ENCODE results near the gene LDLRAD4.
"Not testable (repeated sequence)": the region's sequence is repeated elsewhere in the genome, so short reads cannot be mapped to it uniquely, and the experiment has no call there.

Gene LDLRAD4

GRCh38 chr18:13339653-13340052, 121.1 kb downstream of the LDLRAD4 start:
- no peak overlapping the region for H3K4me3 Mint-ChIP-seq
- TF ChIP-seq CTCF (IDR thresholded peaks at IDR 0.05; ENCODE audit: unreplicated experiment in 3 of 3), result no peak
- no peak overlapping the region for H3K27ac Mint-ChIP-seq
- no peaks in the 10 kb centered on the region for H3K36me3 Mint-ChIP-seq (ENCODE audit: low read depth)
- no peaks in the 10 kb centered on the region for H3K4me1 Mint-ChIP-seq
- H3K27me3 Mint-ChIP-seq (ENCODE audit: low read depth), result peaks cover 4% of the 10 kb centered on the region
- H3K9me3 Mint-ChIP-seq, result peaks cover 29% of the 10 kb centered on the region

- H3K27ac Mint-ChIP-seq; H3K27me3 Mint-ChIP-seq (ENCODE audit: low read depth); H3K4me1 Mint-ChIP-seq; H3K4me3 Mint-ChIP-seq: not testable (repeated sequence)
- H3K36me3 Mint-ChIP-seq (ENCODE audit: low read depth), result peaks cover 14% of the 10 kb centered on the region
- peaks cover 66% of the 10 kb centered on the region for H3K9me3 Mint-ChIP-seq
These were observed 127.9 kb downstream of the LDLRAD4 start for GRCh38 chr18:13346449-13346848.

GRCh38 chr18:13353084-13353823, 134.7 kb downstream of the LDLRAD4 start:
- H3K27me3 Mint-ChIP-seq (ENCODE audit: low read depth), result no peaks in the 10 kb centered on the region
- peaks cover 39% of the 10 kb centered on the region for H3K9me3 Mint-ChIP-seq
- H3K4me1 Mint-ChIP-seq, result no peaks in the 10 kb centered on the region

GRCh38 chr18:13354402-13354801, 135.8 kb downstream of the LDLRAD4 start:
- Mint-ChIP-seq H3K27me3 (ENCODE audit: low read depth) (no peaks in the 10 kb centered on the region), H3K36me3 (ENCODE audit: low read depth) (peaks cover 16% of the 10 kb centered on the region), H3K9me3 (peaks cover 31% of the 10 kb centered on the region), H3K27ac (no peak overlapping the region), H3K4me3 (no peak overlapping the region), H3K4me1 (no peaks in the 10 kb centered on the region)
- TF ChIP-seq CTCF (IDR thresholded peaks at IDR 0.05; ENCODE audit: unreplicated experiment in 3 of 3), result no peak

More at GRCh38 chr18:13353084-13353823, 134.7 kb downstream of the LDLRAD4 start:
- Mint-ChIP-seq H3K4me3 (no peak overlapping the region), H3K36me3 (ENCODE audit: low read depth) (peaks cover 20% of the 10 kb centered on the region), H3K27ac (no peak overlapping the region)
- no peak for TF ChIP-seq CTCF (IDR thresholded peaks at IDR 0.05; ENCODE audit: unreplicated experiment in 3 of 3)

GRCh38 chr18:13356032-13356431, 137.5 kb downstream of the LDLRAD4 start:
- no peaks in the 10 kb centered on the region for H3K4me1 Mint-ChIP-seq
- H3K4me3 Mint-ChIP-seq, result no peak overlapping the region
- peaks cover 6% of the 10 kb centered on the region for H3K36me3 Mint-ChIP-seq (ENCODE audit: low read depth)

GRCh38 chr18:13357289-13357688, 138.7 kb downstream of the LDLRAD4 start:
- no peak overlapping the region for H3K27ac Mint-ChIP-seq
- no peak for TF ChIP-seq CTCF (IDR thresholded peaks at IDR 0.05; ENCODE audit: unreplicated experiment in 3 of 3)
- H3K27me3 Mint-ChIP-seq (ENCODE audit: low read depth), result no peaks in the 10 kb centered on the region
- no peaks in the 10 kb centered on the region for H3K4me1 Mint-ChIP-seq
- peaks cover 6% of the 10 kb centered on the region for H3K36me3 Mint-ChIP-seq (ENCODE audit: low read depth)
- H3K4me3 Mint-ChIP-seq, result no peak overlapping the region
- H3K9me3 Mint-ChIP-seq, result peaks cover 8% of the 10 kb centered on the region

More at GRCh38 chr18:13356032-13356431, 137.5 kb downstream of the LDLRAD4 start:
- no peak for TF ChIP-seq CTCF (IDR thresholded peaks at IDR 0.05; ENCODE audit: unreplicated experiment in 3 of 3)
- Mint-ChIP-seq H3K27me3 (ENCODE audit: low read depth) (no peaks in the 10 kb centered on the region), H3K27ac (no peak overlapping the region), H3K9me3 (peaks cover 18% of the 10 kb centered on the region)

Measured in nephron (organoid).